Measurements from ENCODE around the gene SDC3.
"Not testable (repeated sequence)": the region's sequence is repeated elsewhere in the genome, so short reads cannot be mapped to it uniquely, and the experiment has no call there.

Gene SDC3

DNA sequence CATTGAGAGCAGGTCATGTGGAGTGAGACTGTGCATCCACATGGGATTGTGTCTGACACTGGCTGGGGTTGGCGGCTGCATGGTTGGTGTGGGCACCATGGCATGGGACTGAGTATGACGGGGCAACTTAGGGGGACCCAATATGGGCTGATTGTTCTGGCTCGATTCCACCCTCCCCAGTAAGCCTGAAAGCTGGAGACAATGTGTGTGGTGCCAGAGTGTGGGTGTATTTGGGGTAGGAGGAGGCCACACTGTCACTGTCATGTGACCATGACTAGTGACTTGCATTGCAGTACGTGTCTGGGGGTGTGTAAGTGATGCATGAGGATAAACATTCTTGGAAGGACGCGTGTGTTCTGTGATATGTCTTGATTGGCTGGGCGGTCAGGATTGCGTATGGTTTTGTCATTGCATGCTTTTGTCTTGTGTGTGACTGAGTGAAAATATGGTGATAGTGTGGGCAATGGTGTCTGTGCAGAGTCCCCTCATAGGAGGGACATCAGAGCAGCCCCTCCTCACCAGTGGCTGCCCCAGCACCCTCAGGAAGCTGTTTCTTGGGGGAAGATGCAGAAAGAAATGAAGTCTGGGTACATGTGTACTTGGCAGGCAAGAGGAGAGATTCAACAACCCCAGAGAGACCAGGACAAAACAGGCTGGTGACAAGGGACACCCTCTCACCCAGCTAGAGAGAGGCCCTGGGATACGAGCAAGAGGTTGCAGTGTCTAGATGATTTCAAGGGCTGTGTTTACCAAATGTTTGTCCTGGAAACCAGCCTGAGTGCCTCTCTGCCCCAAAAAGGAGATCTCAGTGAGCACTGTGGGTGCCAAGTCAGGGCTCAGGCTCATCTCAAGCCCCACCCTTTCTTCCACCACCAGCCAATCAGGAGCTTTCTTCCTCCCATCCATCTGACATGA lies 36.3 kb downstream of the SDC3 start:
- DNase-seq: no peak

DNA sequence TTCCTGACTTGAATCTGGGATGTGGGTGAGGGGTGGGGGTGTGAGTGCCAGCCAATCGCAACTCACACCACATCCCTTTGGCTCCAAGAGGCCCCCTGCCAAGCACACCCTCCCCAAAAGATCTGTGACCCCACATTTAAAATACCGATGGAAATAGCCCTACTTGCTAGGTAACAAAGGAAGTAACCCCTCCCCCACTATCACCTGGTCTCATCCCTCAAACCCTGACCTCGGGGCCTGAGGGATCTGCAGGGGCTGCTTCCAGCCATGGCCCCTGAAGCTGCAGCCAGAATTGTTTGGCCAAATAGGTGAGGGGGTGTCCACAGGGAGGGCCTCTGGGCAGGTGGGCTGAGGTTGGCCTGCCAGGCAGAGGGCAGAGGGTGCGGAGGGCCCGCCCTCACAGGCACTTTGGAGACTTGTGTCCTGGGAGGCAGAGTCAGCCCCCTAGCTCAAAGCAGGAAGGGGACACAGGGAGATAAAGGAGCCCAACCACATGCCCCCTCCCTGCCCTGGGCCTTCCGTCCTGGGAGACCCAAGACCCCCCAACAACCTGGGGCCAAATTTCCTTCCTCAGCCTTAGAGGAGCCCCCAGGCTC lies 37.2 kb downstream of the SDC3 start:
- DNase-seq: no peak

DNA sequence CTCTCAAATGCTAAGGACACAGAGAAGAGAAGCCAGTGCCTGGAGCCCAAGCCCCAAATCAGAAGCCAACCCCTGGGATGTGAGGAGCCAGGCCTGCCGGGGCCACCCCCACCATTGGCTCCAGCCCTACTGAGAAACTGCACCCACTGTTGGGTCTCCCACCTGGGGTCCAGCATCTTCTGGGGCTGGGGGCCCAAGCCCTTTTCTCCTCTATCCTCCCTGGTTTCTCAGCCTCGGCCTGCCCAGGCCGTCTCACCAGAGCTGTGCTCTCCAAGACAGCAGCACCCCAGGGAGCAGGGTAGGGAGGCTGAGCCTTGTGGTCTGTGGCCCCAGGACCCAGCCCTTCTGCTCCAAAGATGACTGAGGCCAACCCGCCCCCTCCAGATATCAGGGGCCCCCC lies 37.9 kb downstream of the SDC3 start:
- DNase-seq: no peak

DNA sequence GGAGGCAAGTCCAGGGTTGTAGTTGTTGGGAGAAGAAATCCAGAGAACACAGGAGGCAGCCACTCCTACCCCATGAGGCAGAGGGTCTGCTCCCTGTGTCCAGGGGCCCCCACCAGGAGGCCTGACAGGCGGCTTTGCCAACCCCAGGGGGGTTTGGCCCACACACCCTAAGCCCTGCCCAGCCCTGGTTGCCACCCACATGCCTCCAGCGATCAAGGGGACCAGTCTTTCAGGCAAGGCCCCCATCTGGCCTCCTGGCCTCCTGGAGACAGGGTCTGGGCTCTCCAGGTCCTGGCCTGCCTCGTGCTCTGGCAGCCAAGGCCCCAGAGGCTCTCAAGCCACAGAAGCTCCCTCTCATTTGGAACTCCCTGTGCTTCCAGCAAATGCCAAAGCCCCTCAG lies 38.5 kb downstream of the SDC3 start:
- no peak for DNase-seq

DNA sequence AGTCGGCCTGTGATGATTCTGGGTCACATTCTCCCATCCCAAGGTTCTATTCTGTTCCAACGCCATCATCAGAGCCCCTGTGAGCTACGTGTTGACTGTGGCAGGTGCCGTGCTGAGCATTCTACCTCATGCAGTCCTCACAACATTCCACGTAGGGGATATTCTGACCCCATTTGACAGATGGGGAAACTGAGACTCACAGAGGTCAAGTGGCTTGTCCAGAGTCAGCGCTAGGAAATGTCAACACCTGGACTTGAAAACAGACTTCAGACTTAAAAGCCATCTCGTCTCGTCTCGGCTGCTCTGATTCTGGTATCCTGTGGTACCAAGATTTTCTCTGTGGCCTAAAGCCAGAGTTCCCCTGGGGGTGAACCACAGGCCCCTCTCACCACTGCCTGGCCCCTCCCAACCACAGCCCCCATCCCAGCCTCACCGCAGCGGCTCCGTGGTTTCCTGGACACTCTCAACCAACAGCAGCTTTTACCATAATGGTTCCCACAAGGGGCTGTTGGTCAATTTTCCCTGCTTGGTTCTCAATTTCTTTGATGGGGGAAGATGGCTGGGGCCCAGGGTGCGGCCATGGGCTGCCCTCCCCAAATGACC lies 39.6 kb downstream of the SDC3 start:
- no peak for DNase-seq

DNA sequence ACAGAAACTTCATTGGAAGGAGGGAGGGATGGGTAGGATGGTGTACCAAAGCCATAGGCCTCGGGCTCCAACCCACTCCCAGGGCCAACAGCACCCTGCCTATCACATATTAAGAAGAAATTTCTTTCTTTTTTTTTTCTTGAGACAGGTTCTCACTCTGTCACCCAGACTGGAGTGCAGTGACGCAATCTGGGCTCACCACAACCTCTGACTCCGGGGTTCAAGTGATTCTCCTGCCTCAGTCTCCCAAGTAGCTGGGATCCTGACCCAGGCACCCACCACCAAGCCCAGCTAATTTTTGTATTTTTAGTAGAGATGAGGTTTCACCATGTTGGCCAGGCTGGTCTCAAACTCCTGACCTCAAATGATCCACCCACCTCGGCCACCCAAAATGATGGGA lies 40.5 kb downstream of the SDC3 start:
- DNase-seq: not testable (repeated sequence)

DNA sequence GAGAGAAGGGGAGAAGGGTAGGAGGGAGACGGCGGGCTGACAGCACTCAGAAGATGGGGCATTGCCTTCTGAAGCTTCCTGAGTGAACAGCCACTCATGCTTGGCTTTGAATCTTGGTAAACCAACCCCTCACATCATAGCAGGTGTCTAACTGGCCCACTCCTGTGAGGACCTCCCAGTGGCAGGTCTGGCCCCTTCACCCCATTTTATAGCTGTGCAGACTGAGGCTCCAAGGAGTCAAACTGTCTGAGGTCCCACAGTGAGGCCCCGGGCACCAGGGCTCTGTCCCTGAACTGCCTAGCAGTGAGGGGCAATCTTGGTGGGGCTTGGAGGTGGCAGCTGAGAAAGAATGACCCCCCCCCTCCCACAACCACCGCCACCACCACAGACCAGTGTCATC lies 41.0 kb downstream of the SDC3 start:
- no peak for DNase-seq

DNA sequence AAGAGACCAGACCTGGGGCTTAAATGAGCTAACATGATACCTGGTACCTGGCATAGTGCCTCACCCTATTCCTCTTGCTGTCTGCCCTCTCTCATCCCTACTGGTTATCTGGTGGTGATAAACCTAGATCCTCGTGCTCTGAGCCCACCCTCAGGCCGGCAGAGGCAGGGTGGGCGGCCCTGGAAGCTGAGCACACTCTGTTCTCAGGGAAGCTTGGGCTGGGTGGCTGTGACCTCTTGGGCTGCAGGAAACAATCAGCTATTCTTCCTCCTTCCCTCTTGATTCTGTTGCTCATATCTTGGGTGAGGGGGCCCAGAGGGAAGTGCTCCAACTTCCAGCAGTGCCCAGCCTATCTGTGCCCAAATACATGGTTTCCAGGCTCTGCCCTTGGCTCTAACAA lies 42.0 kb downstream of the SDC3 start:
- DNase-seq: no peak

DNA sequence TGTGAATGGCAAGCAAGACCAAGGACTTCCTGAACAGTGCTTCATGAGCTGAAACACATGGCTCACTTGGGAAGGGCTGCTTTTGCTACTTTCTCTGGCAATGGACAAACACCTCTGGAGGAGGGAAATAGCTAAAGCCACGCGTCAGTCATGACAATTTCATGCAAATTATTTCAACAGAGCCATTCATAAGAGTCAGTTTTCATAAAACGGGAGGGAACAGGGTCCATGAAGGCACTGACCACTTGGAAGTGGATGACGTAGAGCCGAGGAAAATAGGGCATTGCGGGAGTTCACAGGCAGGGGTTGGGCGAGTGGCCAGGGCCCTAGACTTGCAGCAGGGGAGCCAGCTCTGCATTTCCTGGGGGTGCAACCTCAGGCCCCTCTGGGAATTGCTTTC lies 43.9 kb downstream of the SDC3 start:
- DNase-seq: no peak

DNA sequence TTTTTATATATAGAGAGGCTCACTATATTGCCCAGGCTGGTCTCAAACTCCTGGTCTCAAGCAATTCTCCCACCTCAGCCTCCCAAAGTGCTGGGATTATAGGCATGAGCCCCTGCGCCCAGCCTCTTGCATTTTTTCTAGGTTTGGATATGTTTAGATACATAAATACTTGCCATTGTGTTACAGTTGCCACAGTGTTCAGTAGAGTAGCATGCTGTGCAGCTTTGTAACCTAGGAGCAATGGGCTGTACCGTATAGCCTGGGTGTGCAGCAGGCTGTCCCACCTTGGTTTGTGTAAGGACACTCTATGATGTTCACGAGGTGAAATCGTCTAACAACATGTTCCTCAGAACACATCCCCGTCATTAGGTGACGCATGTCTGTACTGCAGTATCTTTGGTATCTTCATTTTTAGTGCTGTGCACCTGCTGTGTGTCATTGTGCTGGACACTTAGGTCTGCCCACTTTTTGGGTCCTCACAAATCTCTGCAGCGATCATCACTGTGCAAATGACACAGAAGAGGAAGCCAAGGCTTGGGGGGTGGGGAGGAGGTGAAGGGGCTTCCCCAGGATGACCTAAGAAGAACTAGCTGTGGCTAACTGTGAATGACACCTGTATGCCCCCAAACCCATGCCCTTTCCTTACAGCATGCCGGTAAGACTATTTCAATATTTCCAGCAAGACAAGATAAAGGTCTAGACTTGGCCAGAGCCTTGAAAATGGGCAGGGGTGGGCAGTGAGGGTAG lies 44.5 kb downstream of the SDC3 start:
- no peak for DNase-seq

DNA sequence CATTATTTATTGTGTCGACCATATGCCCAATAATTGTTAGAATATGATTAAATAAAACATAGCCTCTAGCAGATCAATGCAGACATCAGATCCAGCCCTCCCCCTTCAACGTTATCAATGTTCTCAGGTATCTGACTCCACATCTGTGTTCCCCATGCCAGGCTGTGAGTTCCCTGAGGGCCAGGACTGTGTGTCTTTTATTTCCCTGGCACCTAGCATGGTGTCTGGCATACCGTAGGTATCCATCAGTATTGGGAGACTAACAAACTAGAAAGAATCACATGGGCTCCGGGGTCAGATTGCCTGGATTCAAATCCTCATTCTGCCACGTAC lies 48.3 kb downstream of the SDC3 start:
- DNase-seq: no peak

DNA sequence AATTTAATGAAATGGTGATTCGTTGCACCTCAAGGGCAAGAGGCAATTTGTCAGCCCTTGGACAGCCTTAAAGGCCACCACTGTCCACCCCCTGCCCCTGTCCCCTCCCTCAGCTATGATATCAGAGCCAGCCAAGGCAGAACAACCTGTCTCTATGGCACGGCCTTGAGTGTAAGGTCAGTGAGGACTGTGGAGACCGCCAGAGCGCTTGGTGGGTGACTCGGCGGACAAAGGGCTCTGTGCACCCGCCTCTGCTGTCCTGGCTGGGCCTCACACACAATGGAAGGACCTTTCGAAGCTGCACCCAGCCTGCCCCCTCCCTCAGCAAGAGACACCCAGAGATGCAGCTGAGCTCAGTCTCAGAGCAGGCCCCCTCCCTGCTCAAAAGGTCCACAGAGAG lies 50.6 kb downstream of the SDC3 start:
- no peak for DNase-seq

DNA sequence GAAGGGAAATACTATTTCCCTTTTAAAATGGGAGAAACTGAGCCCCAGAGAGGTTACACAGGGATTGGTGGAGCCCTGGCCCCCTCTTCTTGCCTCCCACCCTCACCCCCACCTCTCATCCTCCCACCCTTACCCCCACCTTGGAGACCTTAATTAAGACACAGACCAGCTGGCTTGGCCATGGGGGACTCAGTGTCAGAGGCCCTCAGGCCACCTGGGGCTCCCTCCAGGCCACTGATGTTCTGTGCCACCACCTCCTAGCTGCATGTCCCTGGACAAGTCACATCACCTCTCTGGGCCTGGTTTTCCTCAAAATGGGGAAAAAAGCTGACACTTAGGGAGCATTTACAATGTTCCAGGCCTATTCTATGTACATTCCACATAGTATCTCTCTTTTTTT lies 51.5 kb downstream of the SDC3 start:
- DNase-seq: no peak

DNA sequence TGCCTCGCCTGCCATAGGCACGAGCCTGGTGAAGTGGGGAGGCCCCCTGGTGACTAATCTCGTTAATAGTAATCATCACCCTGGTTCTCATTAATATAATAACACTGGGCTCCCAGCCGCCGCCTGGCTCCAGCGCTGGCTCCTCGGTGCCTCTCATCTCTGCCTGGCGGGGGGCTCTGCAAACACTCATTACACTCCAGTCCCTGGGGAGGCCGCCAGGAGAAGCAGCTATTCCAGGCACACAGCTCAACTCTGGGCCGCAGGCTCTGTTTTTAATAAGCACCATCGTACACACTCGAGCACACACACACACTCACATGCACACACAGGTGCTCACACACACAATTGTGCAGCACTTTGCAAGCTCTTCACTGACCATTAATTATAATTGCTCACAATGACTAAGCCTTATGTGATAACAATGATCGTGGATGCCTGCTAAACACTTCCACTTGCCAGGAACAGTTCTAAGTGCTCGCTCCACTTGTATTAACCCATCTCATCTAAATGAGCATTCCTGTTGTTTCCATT lies 52.2 kb downstream of the SDC3 start:
- no peak for DNase-seq

DNA sequence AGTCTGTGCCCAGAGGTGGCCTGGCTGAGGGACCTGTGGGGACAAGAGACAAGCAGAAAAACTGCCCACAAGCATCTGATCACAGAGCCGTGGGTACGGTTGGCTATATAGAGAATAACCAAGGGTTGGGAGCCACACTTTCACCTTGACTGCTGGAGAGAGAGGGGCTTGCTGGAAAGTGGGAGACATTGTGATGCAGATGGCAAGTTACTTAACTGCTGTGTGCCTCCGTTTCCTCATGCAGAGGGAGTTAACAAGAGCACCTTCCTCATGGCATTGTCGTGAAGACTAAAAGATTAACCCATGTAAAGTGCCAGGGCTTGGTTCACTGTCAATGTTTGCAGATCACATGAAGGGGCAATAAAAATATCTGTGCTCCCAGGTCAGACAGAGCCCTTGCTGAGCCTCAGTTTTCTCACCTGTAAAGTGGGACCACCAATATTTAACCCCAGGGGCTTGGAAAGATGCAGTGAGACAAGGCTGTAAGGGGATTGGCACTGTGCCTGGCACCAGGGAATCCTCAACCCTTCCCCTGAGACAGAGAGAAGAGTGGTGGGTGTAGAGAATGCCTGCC lies 52.8 kb downstream of the SDC3 start:
- DNase-seq: no peak

DNA sequence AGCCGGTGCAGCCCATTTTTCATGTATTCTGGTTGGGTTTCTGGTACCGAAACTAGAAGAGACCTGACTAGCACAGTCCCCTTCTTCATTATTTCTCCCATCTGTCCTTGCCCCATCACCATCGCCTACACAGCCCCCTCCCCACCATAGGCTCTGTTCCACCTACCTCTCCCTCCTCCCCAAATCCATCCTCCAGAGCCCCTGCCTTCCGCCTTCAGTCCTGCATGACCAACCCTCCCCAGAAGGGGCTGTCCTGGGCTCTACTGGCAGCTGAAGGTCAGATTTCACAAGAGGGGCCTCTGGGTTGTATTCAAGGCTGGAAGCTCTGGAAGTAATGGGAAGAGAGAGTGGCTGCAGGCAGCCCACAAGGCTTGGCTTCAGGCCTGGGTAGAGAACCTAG lies 55.2 kb downstream of the SDC3 start:
- no peak for DNase-seq

DNA sequence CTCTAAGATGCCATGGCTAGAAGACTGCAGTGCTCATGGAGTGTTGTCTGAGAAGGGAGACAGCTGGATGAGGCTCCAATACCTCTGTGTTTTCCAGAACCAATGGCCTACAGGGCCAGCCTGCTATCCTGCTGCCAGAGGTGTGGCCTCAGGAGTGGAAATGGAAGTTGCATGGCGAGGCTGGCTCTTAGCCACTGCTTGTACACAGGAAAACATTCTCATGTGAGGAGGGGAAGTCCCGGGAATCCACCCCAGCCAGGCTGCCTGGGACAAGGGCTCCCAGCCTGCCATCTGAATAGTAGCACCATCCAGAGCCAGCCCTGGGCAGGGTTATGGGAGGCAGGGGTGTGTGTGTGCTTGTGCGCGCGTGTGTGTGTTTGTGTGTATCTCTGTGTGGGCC lies 56.5 kb downstream of the SDC3 start:
- DNase-seq: no peak

DNA sequence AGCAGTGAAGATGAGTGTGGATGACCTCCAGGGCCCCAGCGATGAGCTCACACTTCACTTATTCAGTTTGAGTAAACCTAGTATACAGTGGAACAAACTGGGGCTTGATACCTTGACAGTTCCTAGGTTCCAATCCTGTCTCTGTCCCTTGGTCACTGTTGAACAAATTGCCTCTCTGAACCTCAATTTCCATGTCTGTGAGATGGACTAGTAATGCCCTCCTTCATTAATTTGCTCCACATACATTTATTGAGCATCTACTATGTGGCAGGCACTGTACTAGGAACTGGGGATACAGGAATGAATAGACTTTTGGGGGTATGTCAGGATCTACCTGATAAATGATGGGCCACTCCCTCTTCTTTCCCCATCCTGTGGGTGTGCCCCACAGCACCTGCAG lies 57.3 kb downstream of the SDC3 start:
- DNase-seq: no peak

DNA sequence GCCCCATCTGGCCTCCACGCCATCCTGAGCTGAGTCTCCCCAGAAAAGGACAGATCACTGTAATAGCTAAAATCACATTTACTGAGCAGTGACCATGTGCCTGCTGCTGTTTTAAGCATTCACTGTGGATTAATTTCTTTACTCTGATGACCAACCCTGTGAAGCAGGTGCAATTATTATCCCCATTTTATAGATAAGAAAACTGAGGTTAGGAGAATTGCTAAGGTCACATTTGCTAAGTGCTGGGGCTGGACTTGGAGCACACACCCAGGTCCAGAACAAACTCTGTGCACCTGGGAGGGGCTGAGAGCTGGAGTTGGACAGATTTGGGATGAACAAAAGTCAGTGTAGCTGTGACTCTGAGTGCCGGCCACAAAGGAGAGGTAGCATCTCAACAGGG lies 58.0 kb downstream of the SDC3 start:
- DNase-seq: no peak

DNA sequence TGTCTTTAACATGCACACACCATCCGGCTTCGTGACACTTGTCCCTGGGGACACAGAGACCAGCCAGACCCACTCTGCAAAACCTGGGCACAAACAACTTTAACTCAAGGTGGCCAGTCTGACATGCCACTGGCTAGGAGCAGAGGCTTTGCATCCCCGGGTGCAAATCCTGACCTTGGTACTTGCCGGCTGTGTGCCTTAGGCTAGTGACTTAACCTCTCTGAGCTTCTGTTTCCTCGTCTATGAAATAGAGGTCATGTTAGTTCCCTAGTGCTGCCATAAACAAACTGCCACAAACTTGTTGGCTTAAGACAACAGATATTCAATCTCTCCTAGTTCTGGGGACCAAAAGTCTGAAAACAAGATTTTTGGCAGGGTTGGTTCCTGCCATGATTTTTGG lies 60.4 kb downstream of the SDC3 start:
- no peak for DNase-seq

DNA sequence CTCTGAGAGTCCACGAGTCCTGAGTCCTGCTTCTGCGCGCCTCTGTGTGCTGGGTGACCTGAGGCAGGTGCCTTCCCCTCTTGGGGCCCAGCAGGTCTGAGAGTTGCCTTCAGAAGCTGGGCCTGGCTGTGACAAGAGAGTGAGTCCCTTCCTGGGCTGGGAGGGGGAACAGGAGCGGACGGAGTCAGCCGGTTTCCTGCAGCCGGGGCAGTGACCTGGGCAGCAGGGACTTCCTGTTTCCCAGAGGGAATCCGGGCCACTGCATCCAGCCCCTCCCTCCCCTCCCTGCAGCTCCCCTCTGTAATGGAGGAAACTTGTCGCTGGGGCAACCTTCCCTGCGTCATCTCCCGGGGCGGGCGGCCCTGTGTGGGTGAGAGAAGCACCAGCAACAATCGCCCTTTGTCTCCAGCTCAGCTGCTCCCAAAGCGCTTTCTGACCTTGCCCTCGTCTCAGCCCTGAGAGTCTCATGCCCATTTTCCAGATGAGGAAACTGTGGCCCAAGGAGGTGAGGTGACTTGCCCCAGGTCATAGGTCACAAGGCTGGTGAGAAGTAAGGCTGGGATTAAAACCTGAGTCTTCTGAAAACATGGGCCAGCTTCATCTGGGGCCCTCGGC lies 61.1 kb downstream of the SDC3 start:
- no peak for DNase-seq

DNA sequence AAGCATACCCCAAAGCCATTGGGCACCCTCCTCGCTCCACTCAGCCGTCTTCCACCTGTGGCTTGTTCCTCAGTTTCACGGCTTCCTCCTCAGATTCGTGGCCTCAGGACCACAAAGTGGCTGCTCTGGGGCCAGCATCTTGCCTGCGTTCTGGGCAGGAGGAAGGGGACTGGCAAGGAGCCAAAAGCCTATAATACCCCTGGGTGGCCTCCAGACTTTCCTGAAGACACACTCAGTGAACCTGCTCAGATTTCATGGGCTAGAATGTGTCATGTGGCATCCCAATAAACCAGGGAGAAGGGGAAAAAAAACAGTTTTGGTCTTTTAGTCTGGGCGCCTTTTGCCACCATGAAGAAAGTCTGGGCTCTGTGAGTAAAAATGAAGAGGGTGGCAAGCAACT lies 62.0 kb downstream of the SDC3 start:
- DNase-seq: no peak

DNA sequence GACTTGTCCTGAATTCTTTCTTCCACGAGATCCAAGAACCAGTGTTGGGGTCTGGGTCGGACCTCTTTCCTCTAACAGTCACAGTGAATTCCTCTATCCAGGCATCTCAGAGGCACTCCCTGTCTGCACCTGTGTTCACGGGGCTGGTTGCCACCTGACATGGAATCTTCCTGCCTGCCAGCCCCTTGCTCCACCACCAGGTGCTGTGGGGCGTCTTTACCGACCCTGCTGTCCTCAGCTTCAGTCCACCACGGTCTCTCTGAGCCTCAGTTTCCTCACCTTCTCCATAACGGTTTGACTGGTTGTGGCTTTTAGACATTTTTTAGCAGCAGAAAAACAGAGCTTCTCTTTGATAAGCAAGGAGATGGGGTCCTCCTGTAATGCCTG lies 62.7 kb downstream of the SDC3 start:
- no peak for DNase-seq

Data from DMS 273 treated with DMSO at 0.1 percent for 48 hours (cell line).